Thyroid gland (tissue), 4 donors: ENCODE measurements around the gene ME3.

Experiments
- POLR2A ChIP-seq, 2 donors: fragments of 450-650 bp; IDR thresholded peaks; one replicate each; pipeline ENCODE4 v1.6.1; 2017; ENCODE audit warnings: antibody characterized with exemption in 2 of 2, mild to moderate bottlenecking in 2 of 2, moderate library complexity in 1 of 2
- TF ChIP-seq, protein P1 (sequence below), 6 experiments: fragments of 200-600 bp in 3 of 6; fragments of 450-650 bp in 3 of 6; sonication (generic) in 3 of 6; IDR thresholded peaks; one replicate each; pipeline ENCODE4 v1.5.1; 2016 to 2019; ENCODE audit warnings: antibody characterized with exemption in 6 of 6, mild to moderate bottlenecking in 2 of 6, inconsistent platforms in 1 of 6, moderate library complexity in 1 of 6

DNA sequence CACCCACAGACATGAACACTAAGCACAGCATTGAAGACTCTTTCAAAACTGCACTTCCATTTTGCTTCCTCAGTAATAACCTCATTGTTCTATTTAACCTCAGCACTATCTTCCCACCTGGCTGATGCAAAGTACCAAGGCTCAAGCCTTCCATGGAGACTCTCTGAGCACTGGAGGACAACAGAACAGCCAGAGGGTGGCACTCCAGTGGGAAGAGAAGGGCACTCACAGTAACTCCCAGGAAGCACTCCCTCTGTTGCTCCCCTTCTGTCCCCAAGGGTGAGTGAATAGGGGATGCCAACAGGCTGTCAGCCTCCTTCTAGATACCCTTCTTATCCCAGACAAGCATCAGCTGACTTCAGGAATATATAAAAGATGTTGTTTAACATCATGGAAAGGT, 3.5 kb downstream of the ME3 start:
- TF ChIP-seq, protein P1, sequence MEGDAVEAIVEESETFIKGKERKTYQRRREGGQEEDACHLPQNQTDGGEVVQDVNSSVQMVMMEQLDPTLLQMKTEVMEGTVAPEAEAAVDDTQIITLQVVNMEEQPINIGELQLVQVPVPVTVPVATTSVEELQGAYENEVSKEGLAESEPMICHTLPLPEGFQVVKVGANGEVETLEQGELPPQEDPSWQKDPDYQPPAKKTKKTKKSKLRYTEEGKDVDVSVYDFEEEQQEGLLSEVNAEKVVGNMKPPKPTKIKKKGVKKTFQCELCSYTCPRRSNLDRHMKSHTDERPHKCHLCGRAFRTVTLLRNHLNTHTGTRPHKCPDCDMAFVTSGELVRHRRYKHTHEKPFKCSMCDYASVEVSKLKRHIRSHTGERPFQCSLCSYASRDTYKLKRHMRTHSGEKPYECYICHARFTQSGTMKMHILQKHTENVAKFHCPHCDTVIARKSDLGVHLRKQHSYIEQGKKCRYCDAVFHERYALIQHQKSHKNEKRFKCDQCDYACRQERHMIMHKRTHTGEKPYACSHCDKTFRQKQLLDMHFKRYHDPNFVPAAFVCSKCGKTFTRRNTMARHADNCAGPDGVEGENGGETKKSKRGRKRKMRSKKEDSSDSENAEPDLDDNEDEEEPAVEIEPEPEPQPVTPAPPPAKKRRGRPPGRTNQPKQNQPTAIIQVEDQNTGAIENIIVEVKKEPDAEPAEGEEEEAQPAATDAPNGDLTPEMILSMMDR (IDR thresholded peaks at IDR 0.05) = no peak
- TF ChIP-seq POLR2A (IDR thresholded peaks at IDR 0.05) = no peak
